C4-2B (cell line): Measurements from ENCODE around the gene AOC2.

Source experiments
- CTCF ChIP-seq: fragments of 450-650 bp; conservative IDR thresholded peaks from 2 replicates; pipeline ENCODE4 v1.5.1; 2017; ENCODE audit warnings: mild to moderate bottlenecking
- ZFX ChIP-seq: fragments of 450-650 bp; IDR thresholded peaks from 2 replicates; pipeline ENCODE4 v1.6.1; 2017

- TF ChIP-seq ZFX (no peak), CTCF (no peak)
Observed at GRCh38 chr17:42880776-42881310, 36.5 kb downstream of the AOC2 start.
